HG03097 (cell line): Measurements from ENCODE around the gene LRRK1.
A peak's percentile ranks its signal among the peaks of the same experiment; 100 is the strongest.
"Not testable (repeated sequence)": the region's sequence is repeated elsewhere in the genome, so short reads cannot be mapped to it uniquely, and the experiment has no call there.

Experiments used
- ATAC-seq: cut with Tn5 transposase; IDR thresholded peaks from one replicate; pipeline ENCODE4 v1.9.1; 2021; ENCODE audit not compliant: unreplicated experiment, low FRiP score

Gene LRRK1

DNA sequence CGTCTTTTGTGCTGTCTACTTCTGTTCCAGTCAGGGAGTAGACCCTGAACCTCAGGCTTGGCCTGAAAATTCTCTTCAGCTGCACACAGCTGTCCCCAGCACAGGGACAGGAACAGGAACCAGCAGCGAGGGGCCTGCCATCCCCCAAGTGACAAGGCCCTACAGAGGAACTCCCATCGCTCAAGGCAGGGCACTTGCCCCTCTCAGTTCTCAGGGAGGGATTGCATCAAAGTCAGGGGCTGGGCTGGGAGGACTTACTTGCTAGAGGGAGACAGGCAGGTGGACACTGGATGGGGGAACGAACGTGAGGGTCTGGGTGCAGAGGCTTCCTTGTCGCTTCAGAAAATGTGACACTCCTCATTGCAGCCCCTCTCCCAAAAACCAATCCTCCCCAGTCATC, 169.1 kb downstream of the LRRK1 start:
- ATAC-seq = no peak

DNA sequence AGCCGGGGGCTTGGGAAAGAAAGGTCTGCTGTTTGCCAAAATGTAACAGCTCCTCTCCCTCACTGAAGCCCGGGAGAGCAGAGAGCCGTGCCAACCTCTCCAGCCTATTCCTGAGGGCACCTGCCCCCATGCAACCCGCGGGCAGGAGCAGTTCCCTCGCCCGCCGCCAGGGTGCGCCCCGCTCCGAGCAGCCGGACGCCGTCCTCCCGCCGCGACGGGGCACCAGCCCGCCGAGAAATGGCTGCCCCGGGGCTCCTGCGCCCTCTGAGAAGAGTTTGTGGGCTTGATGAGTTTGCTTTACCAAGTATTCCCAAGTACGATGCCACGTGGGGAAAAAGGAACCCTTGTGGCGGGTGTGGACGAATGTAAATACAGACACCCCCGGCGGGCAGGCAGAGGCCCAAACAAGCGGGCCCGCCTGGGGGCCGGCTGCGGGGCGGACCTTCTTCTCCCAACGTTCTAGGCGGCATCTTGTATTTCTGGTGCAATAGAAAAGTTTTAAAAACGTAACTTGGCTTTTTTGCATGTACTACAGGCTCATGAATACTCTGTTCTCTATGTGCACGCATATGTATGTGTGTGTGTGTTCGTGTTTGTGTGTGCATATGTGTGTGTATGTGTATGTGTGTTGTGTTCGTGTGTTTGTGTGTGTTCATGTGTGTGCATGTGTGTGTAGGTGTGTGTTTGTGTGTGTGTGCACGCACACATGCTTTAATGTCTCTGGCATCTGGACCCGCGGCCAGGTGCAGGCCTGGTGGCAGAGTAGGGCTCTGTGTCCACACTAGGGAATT, 169.8 kb downstream of the LRRK1 start:
- peak; percentile 77 for ATAC-seq

DNA sequence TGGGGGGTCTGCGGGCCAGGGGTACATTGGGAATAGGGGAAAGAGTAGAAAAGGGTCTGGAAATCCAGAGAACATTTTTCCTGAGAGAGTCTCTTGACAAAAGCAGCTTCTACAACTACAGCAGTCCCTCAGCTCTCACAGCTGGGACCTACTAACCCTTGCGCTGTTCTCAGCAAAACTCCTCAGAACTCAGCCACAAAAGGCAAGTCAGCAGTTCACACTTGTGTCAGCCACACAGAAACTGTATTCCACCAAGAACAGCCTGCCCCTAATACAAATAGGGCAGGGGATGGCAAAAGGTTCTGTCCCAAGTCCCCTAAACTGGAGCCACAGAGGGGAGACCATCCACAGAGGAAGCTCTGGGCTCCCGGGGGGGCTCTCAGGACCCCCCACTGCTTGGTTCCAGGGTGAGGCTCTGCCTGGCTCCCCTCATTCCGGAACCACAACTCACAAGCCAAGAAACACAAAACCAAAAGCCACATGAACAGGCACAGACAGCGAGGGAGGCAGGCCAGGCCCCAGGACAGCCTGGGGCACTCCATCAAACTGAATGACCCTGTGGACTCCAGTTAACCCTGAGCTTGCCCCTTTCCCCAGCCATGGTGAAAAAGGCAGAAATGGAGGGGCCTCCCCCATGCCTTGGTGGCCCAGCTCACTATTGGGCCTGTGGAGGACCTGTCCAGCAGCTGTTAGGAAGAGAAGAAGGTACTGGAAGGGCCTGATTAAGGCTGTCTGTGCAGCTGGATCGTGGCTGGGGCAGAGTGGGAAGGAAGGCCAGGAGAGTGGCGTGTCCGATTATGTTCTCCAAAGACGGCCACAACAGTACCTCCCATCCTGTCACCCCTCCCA, 170.6 kb downstream of the LRRK1 start:
- ATAC-seq = no peak

DNA sequence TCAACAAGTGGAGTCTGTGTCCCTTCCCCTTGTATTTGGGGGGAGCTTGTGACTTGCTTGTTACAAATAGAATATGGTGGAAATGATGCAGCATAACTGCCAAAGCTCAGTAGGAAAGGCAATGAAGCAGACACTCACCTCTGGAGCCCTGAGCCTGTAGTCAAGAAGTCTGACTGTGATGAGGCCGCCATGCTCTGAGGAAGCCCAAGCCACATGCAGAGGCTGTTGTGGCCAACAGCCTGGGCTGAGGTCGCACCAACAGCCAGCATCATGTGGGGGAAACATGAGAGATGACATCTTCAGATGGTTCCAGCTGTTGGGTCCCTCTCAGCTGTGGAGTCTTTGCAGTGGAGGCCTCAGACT, 171.3 kb downstream of the LRRK1 start:
- no peak for ATAC-seq

DNA sequence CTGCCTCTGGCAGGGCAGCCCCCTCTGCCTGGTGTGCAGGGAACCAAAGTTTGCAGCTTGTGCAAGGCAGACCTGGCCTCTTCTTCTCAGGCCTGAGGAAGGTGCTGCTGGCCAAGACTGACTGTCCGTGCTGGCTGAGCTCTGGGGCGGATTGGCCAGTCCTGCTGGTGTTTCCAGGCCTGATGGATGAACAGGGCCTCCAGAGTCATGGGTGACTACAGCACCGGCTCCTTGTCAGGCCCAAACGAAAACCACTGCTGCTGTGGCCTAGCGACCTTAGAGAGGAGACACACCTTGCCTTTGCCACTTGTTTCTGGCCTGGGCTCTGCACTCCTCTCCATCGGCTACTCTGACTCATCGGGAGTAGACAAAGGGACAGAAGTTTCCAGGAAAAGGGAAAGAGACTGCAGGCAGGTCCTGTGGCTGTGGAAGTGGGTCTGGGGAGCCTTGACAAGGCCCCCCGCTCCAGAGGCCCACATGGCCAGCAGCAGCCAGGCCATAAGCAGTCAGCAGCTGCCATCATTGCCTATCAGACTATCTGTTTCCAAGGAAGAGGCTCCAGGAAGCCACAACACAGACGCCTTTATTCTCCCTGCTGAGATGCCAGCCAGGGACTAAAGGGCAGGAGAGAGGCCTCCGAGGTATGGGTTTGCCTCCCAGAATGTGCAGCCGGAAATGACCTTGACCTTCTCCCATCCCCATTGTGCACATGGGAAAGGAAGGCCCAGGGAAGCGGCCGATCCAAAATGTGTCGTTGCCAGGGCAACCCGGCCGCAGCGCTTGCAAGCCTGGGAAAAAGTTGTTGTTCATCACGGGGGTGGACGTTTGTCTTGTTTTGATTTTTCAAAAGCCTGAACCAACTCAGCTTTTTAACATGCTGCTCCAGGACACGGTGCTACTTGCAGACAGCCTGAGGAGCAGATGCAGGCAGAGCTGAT, 172.2 kb downstream of the LRRK1 start:
- ATAC-seq = no peak

DNA sequence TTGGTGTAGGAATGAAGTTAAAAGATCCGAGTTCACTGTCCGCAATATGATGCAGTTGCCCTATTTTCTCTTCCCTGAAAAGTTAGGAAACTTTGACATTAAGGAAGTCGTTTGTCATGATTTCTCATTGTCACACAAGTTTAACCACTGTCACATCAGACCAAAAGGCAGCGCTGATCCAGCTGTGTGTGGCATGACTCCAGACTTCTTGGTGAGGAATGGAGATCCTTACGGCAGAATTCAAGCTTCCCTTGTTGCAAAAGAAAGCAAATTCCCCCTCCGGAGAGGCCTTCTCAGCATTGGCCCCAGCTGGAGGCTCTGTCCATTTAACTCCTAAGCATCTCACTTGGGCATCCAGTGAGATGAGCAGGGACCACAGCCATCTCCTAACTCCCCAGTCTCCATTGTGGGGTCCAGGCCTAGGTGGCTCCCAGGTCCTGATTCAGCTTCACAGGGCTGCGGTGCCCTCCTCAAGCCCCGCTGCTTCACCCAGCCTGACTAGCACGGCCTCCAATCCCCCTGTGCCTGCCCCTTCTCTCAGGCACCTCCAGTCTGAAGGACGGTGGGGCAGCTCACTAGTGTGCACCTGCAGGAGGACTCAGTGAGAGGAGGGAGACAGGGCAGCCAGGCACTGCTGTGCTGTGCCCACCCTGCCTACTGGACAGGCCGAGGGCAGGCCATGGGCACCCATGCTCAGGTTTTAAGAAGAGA, 173.2 kb downstream of the LRRK1 start:
- ATAC-seq = no peak

DNA sequence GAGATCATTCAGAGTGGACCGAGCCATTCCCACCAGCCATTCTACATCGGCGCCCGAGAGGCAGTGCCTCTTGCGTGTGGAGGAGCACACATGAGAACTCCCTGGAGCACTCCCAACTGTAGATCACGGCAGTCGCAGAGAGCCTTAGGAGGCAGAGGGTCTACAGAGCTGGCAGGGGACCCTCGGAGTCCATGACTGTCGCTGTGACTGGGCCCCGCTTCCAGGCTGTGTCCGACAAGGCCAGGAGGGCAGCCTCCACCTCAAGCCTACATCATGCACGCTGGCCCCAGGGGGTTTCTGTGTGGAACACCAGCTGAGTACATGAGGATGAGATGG, 173.7 kb downstream of the LRRK1 start:
- ATAC-seq = no peak

DNA sequence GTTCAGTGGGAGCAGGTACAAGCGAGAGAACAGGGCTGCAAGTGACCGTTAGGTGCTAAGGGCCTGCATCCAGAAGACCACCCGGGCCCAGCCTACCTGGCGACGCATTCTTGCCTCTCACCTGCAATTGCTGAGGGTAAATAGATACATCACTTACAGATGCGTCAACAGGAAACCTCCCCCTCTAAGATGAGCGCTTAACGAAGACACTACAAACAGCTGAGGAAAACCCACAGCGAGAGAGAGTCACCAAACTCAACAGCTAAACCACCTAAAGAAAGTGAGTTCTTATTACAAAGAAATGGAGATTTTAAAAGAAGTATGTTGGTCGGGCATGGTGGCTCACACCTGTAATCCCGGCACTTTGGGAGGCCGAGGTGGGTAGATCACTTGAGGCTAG, 174.8 kb downstream of the LRRK1 start:
- ATAC-seq = no peak

DNA sequence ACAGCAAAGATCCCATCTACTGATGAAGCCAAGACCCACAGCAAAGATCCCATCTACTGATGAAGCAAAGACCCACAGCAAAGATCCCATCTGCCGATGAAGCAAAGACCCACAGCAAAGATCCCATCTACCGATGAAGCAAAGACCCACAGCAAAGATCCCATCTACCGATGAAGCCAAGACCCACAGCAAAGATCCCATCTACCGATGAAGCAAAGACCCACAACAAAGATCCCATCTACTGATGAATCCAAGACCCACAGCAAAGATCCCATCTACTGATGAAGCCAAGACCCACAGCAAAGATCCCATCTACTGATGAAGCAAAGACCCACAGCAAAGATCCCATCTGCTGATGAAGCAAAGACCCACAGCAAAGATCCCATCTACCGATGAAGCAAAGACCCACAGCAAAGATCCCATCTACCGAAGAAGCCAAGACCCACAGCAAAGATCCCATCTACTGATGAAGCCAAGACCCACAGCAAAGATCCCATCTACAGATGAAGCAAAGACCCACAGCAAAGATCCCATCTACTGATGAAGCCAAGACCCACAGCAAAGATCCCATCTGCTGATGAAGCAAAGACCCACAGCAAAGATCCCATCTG, 176.7 kb downstream of the LRRK1 start:
- ATAC-seq = not testable (repeated sequence)

DNA sequence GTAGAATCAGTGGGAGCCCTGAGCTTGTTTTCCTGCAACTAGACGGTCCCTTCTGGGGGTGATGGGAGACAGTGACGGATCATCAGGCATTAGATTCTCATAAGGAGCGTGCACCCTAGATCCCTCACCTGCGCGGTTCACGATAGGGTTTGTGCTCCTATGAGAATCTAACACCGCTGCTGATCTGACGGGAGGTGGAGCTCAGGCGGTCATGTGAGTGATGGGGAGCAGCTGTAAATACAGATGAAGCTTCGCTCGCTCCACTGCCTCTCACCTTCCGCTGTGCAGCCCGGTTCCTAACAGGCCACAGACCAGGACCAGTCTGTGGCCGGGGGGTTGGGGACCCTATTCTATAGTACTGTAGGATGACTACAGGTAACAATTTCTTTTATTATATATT, 178.0 kb downstream of the LRRK1 start:
- ATAC-seq = no peak

DNA sequence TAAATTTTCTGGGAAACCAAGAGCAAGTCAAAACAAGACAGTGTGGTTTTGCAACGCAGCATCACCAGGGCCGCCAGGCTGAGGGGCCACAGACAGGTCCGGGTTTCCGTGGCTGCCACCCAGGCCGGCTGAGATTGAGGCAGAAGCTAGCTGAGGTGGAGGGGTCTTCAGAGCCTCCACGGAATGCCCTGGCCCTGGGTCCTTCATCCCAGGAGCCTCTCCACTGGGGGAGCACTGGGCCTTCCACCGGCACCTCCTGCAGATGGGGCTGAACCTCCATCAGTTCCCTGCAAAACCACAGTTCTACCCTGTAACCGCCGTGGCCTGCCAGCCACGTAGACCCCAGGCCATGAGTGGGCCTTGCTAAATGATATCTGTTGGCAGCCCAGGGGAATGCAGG, 180.0 kb downstream of the LRRK1 start:
- no peak for ATAC-seq

DNA sequence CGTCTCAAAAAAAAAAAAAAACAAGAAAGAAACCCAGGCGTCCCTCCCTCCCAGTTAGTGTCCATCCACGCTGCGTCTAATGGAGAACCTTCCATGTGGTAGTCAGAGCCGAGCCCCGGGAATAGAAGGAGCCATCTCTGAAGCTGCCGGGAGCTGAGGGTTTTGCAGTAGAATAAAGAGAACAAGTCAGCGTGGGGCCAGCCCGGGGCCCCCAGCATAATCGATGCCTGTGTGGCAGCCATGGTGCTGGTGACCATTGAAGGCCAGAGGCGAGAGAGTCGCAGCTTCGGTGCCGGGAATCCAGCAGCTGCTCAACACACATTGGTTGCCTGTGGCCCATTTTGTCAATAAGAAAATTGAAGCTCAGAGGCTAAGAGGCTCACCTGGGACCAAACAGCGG, 181.0 kb downstream of the LRRK1 start:
- ATAC-seq = no peak

DNA sequence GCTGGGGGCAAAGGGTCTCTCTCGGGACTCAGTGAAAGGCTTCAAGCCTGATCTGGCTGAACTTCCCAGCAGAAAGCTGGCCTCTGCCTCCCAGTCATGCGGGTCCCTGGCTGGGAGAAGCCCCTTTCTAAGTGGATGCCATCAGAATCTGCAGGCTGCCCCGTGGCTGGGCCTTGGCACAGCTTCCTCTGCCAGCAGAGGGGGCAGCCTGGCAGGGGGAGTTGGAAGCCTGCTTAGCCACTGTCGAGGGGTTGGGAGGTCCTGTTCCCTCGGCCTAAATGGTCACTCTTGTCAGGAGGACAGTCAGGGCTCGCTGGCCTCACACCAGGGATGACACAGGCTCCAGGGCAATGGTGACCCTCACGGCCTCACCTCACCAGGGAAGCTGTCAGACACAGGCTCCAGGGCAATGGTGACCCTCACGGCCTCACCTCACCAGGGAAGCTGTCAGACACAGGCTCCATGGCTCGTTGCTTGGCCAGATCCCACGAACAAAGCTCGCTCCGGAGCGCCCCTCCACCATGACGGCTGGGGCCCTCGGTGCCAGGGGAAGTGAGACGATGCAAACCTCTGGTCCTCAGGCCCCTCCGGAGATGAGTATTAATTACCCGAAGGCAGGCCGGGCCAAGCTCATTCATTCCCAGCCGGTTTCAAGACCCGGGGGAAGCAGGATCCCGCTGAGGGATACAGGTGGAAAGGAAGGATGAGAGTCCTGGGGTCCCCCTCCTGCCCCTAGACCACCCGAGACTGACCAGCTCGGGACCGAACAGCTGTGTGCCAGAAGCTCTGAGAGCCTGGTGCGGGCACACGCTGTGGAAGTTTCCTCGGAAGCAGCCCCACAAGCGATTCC, 181.7 kb downstream of the LRRK1 start:
- no peak for ATAC-seq

DNA sequence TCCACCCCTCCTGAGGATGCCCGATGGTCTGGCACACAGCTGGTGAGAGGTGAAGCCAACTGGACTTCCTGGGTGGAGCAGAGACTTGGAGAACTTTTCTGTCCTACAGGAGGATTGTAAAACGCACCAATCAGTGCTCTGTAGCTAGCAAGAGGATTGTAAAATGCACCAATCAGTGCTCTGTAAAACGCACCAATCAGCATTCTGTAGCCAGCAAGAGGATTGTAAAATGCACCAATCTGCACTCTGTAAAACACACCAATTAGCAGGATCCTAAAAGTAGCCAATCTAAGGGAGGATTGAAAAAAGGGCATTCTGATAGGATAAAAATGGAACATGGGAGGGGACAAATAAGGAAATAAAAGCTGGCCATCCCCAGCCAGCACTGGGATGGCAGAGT, 182.5 kb downstream of the LRRK1 start:
- ATAC-seq = no peak

DNA sequence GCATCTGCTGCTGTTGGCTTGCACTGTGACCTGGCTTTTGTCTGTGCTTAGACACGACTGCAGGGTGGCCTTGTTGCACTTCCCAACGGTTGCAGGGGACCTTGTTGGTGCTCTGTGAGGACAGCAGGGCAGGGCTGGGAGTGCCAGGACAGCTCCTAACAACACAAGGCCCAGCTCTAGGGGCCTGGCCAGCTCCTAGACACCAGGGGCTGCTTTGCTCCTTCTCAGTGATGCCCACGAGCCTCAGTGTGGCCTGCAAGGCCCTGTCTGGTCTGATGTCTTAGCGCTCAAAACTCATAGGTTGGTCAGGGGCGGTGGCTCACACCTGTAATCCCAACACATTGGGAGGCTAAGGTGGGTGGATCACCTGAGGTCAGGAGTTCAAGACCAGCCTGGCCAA, 183.6 kb downstream of the LRRK1 start:
- no peak for ATAC-seq

DNA sequence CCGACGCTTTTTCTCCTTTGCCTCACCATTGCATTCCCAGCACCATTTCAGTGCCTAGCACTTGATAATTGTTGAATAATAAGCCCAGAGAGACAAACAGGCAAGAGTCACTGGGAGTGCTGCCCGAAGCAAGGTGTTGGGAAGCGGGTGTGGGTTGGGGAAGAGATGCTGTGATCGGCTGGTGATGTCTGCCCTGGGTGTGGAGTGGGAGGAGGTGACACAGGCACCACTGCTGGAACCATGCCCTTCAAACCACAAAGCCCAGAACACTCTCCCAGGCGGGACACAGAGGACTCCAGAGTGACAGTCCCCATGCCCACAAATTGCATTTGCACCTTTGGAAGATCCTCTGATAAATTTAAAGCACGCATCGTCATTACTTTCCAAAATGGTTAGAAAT, 184.4 kb downstream of the LRRK1 start:
- no peak for ATAC-seq

DNA sequence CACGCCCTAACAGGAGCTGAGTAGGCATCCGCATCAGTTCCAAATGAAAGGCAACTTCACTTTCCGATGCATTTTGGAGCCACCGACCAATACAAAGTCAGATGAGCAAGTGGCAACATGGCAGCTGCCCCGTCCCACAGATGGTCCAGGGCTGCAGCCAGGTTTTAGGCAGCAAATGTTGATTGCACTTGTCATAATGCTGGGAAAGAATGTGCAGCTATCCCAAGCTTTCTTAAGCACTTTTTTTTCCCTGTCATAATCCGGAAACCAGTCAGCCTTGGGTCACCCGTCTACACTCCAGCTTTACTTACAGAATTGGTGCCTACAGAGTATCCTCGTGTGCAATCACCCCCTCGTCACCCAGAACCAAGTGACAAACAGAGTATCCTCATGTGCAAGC, 185.0 kb downstream of the LRRK1 start:
- no peak for ATAC-seq

DNA sequence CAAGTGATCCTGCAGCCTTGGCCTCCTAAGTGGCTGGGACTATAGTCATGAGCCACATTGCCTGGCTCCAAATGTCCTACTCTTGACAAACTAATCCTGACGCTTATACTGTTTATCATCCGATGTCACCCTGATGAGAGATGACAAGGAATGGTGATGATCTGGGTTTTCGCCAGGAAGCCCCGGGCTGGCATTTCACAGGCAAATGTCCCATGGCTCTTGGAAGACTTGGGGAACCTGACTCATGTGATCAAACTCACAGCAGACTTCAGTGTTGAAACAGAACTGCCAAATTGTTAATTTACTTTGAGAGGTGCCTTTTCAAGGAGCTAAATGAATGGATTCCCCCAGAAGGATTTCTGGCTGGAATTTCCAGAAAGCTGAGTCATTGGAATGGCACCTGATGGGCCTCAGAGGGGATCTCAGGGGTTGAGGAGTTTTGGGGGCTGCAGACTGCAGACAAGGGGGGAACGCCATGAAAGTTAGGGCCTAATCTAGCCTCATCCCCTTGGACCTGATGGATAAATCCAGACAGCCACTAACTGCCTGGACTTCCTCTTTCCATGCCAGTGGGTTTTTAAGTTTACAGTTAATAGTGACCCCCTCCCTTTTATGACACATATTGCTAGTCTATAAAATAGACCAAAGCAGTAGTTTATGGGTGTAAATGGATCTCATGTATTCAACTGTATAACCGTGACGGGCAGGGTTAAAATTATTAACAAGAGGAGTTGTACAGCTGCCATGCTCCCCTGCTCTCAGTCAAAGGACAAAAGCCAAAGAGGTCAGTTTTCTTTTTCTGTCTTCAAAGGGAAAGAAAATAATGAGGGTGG, 186.1 kb downstream of the LRRK1 start:
- ATAC-seq = no peak
